Sigmoid colon (tissue), 4 donors: ENCODE results near the gene ZNF200.

Source experiments
- EP300 ChIP-seq, 4 donors: sonication (generic); formaldehyde crosslinking; IDR thresholded peaks; one replicate each; pipeline ENCODE4 v1.6.1; 2017; ENCODE audit warnings: antibody characterized with exemption in 4 of 4
- POLR2A ChIP-seq, 2 donors: fragments of 450-650 bp; IDR thresholded peaks; one replicate each; pipeline ENCODE4 v1.6.1; 2016; ENCODE audit warnings: antibody characterized with exemption in 2 of 2, mild to moderate bottlenecking in 2 of 2, moderate library complexity in 2 of 2
- TF ChIP-seq, protein P1 (sequence below), 4 experiments: fragments of 450-650 bp in 3 of 4; fragments of 200-600 bp in 1 of 4; IDR thresholded peaks; one replicate each; pipeline ENCODE4 v1.5.1; 2016 to 2019; ENCODE audit warnings: antibody characterized with exemption in 4 of 4, mild to moderate bottlenecking in 3 of 4, moderate library complexity in 2 of 4

DNA sequence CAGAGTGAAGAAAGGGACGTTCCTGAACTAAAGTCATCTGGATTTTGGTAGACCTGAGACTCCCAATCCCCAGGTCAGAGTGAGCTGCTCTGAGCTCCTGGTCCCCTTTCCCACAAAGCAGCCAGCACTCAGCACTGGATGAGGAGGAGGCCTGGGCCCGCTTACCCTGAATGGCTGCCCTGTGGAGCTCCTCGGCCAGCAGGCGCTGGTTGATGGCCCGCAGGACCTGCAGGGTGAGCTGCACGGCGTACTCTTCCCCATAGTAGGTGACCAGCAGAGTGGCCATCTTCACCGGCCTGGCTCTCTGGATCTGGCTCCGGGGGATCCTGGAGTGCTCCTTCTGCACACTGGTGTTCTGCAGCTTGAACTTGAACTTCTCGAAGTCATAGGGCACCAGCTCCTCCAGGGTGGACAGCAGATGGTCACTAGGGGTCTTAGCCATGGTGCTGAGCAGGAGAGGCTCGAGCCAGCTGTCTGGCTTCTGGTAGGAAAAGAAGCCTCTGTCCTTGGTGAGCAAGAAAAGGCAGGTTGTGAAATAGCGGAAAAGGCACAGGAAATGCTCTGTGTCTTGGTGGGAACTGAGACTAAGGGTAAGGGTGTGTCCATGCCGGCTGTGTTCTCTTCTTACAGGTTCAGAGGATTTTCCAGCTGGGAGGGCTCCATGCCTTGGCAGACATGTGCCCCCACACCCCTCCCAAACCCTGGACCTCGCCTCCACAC, 21.3 kb upstream of the ZNF200 start, which contains the start of gene MEFV:
- TF ChIP-seq, protein P1, sequence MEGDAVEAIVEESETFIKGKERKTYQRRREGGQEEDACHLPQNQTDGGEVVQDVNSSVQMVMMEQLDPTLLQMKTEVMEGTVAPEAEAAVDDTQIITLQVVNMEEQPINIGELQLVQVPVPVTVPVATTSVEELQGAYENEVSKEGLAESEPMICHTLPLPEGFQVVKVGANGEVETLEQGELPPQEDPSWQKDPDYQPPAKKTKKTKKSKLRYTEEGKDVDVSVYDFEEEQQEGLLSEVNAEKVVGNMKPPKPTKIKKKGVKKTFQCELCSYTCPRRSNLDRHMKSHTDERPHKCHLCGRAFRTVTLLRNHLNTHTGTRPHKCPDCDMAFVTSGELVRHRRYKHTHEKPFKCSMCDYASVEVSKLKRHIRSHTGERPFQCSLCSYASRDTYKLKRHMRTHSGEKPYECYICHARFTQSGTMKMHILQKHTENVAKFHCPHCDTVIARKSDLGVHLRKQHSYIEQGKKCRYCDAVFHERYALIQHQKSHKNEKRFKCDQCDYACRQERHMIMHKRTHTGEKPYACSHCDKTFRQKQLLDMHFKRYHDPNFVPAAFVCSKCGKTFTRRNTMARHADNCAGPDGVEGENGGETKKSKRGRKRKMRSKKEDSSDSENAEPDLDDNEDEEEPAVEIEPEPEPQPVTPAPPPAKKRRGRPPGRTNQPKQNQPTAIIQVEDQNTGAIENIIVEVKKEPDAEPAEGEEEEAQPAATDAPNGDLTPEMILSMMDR (IDR thresholded peaks at IDR 0.05): no peak
- TF ChIP-seq EP300 (IDR thresholded peaks at IDR 0.05) (no peak), POLR2A (IDR thresholded peaks at IDR 0.05) (no peak)
